H9 (cell line): ENCODE results near the gene CASP14. TPM values are rescaled to one million over a fixed set of nuclear protein-coding genes. Genes with fewer than 3 reads are reported as not detected.

ENCODE experiments used
- DNase-seq: peaks from one replicate; pipeline ENCODE4 v3.0.0-alpha.2; 2017
- H2AFZ ChIP-seq: one replicate; pipeline ENCODE4 v1.6.1; 2013; ENCODE audit warnings: mild to moderate bottlenecking, low read length, control low read depth, moderate library complexity
- H2AK5ac ChIP-seq: 2 replicates; pipeline ENCODE4 v1.6.1; 2013; ENCODE audit warnings: low read length, control low read depth, mixed read lengths; ENCODE audit not compliant: insufficient read length
- H2BK120ac ChIP-seq: one replicate; pipeline ENCODE4 v1.6.1; 2013; ENCODE audit warnings: low read depth, mild to moderate bottlenecking, low read length, control low read depth, inconsistent platforms; ENCODE audit not compliant: poor library complexity, severe bottlenecking
- H2BK12ac ChIP-seq: 2 replicates; pipeline ENCODE4 v1.6.1; 2013; ENCODE audit warnings: low read length, control low read depth, mixed read lengths, low read depth; ENCODE audit not compliant: insufficient read length
- H2BK15ac ChIP-seq: 2 replicates; pipeline ENCODE4 v1.6.1; 2013; ENCODE audit warnings: low read depth, low read length, control low read depth
- H2BK20ac ChIP-seq: one replicate; pipeline ENCODE4 v1.6.1; 2013; ENCODE audit warnings: low read depth, mild to moderate bottlenecking, low read length, control low read depth, inconsistent platforms; ENCODE audit not compliant: poor library complexity, severe bottlenecking
- H2BK5ac ChIP-seq: 2 replicates; pipeline ENCODE4 v1.6.1; 2013; ENCODE audit warnings: low read length, control low read depth, mixed read lengths; ENCODE audit not compliant: insufficient read length
- H3K14ac ChIP-seq: 2 replicates; pipeline ENCODE4 v1.6.1; 2013; ENCODE audit warnings: low read length, control low read depth; ENCODE audit not compliant: insufficient read depth
- H3K18ac ChIP-seq: 2 replicates; pipeline ENCODE4 v1.6.1; 2013; ENCODE audit warnings: low read depth, mild to moderate bottlenecking, mixed read lengths, low read length, control low read depth; ENCODE audit not compliant: insufficient read length
- H3K23ac ChIP-seq: 2 replicates; pipeline ENCODE4 v1.6.1; 2013; ENCODE audit warnings: low read length, control low read depth, mixed read lengths, low read depth; ENCODE audit not compliant: insufficient read length
- H3K23me2 ChIP-seq: 2 replicates; pipeline ENCODE4 v1.6.1; 2013; ENCODE audit warnings: low read depth, mild to moderate bottlenecking, mixed read lengths, low read length, control low read depth; ENCODE audit not compliant: insufficient read length, poor library complexity, severe bottlenecking
- H3K27ac ChIP-seq: 2 replicates; pipeline ENCODE4 v1.5.1; 2013; ENCODE audit warnings: low read length, control low read depth, mixed read lengths, low read depth; ENCODE audit not compliant: insufficient read length
- H3K27me3 ChIP-seq: 2 replicates; pipeline ENCODE4 v1.6.1; 2013; ENCODE audit warnings: low read length, control low read depth, inconsistent platforms; ENCODE audit not compliant: insufficient read depth
- H3K4ac ChIP-seq: 2 replicates; pipeline ENCODE4 v1.6.1; 2013; ENCODE audit warnings: low read depth, mild to moderate bottlenecking, control low read depth, inconsistent platforms, low read length, moderate library complexity
- H3K4me1 ChIP-seq: 2 replicates; pipeline ENCODE4 v1.6.1; 2013; ENCODE audit warnings: low read length, control low read depth, inconsistent platforms; ENCODE audit not compliant: insufficient read depth
- H3K4me2 ChIP-seq: 2 replicates; pipeline ENCODE4 v1.6.1; 2013; ENCODE audit warnings: low read length, control low read depth, mixed read lengths; ENCODE audit not compliant: insufficient read length, insufficient read depth
- H3K56ac ChIP-seq: 2 replicates; pipeline ENCODE4 v1.6.1; 2013; ENCODE audit warnings: low read depth, mild to moderate bottlenecking, mixed read lengths, low read length, control low read depth; ENCODE audit not compliant: insufficient read length
- H3K79me1 ChIP-seq: 2 replicates; pipeline ENCODE4 v1.6.1; 2013; ENCODE audit warnings: low read depth, mild to moderate bottlenecking, moderate library complexity, low read length, control low read depth, inconsistent platforms; ENCODE audit not compliant: insufficient read depth, poor library complexity, severe bottlenecking
- H3K79me2 ChIP-seq: 2 replicates; pipeline ENCODE4 v1.6.1; 2013; ENCODE audit warnings: low read length, control low read depth, inconsistent platforms; ENCODE audit not compliant: insufficient read depth
- H3K9ac ChIP-seq: 2 replicates; pipeline ENCODE4 v1.6.1; 2013; ENCODE audit warnings: low read length, control low read depth, mixed read lengths; ENCODE audit not compliant: insufficient read length; ENCODE audit errors: extremely low read depth
- H3K9me3 ChIP-seq: one replicate; pipeline ENCODE4 v1.6.1; 2013; ENCODE audit warnings: low read depth, low read length, inconsistent platforms; ENCODE audit not compliant: control insufficient read depth
- H3T11ph ChIP-seq: one replicate; pipeline ENCODE4 v1.6.1; 2013; ENCODE audit warnings: mild to moderate bottlenecking, low read length, control low read depth, inconsistent platforms
- H4K20me1 ChIP-seq: one replicate; pipeline ENCODE4 v1.6.1; 2013; ENCODE audit not compliant: control insufficient read depth, insufficient read length, insufficient read depth
- H4K5ac ChIP-seq: 2 replicates; pipeline ENCODE4 v1.6.1; 2013; ENCODE audit warnings: low read depth, mild to moderate bottlenecking, mixed read lengths, low read length, control low read depth; ENCODE audit not compliant: insufficient read length
- H4K8ac ChIP-seq: replicated peaks from 2 replicates; pipeline ENCODE4 v1.6.1; 2013; ENCODE audit warnings: low read length, control low read depth, mixed read lengths, low read depth; ENCODE audit not compliant: insufficient read length
- H4K91ac ChIP-seq: 2 replicates; pipeline ENCODE4 v1.6.1; 2013; ENCODE audit warnings: low read depth, mild to moderate bottlenecking, moderate library complexity, mixed read lengths, low read length, control low read depth; ENCODE audit not compliant: insufficient read length
- H3K27ac Mint-ChIP-seq, 3 experiments: 2 replicates in 2 of 3; 3 replicates in 1 of 3; pipeline ENCODE4 v1.8.0; 2020 to 2021; ENCODE audit warnings: mixed read lengths in 3 of 3, mild to moderate bottlenecking in 1 of 3, moderate library complexity in 1 of 3
- H3K27me3 Mint-ChIP-seq: 2 replicates; pipeline ENCODE4 v1.8.0; 2021; ENCODE audit warnings: low read depth, mild to moderate bottlenecking, moderate library complexity, mixed read lengths
- H3K36me3 Mint-ChIP-seq, 3 experiments: 2 replicates in 2 of 3; 3 replicates in 1 of 3; pipeline ENCODE4 v1.8.0; 2020 to 2021; ENCODE audit warnings: low read depth in 3 of 3, mixed read lengths in 3 of 3; ENCODE audit not compliant: insufficient read depth in 1 of 3
- H3K4me1 Mint-ChIP-seq, 2 experiments: 2 replicates each; pipeline ENCODE4 v1.8.0; 2020; ENCODE audit warnings: mixed read lengths in 2 of 2
- H3K4me3 Mint-ChIP-seq, 2 experiments: 2 replicates in 1 of 2; 3 replicates in 1 of 2; pipeline ENCODE4 v1.8.0; 2020 to 2021; ENCODE audit warnings: mild to moderate bottlenecking in 2 of 2, mixed read lengths in 2 of 2, moderate library complexity in 1 of 2
- H3K9me3 Mint-ChIP-seq, 2 experiments: 2 replicates in 1 of 2; 3 replicates in 1 of 2; pipeline ENCODE4 v1.8.0; 2020; ENCODE audit warnings: mild to moderate bottlenecking in 2 of 2, mixed read lengths in 2 of 2, moderate library complexity in 1 of 2
- WGBS: extraction: QIAGEN DNeasy Blood & Tissue Kit; methylation state at CpG from one replicate; pipeline ENCODE4 v1.1.7; 2013; ENCODE audit warnings: missing lambda C conversion rate, low lambda C conversion rate, mixed read lengths; ENCODE audit not compliant: insufficient read length; ENCODE audit errors: extremely low coverage; 5-methylcytosine and 5-hydroxymethylcytosine counted together
- total RNA-seq: library from RNA; stranded (reverse); gene quantifications from 2 replicates; pipeline ENCODE4 v1.2.1, GENCODE V29; 2021
- TF ChIP-seq, protein P1 (sequence below): fragments of 200-600 bp; sonication (generic); conservative IDR thresholded peaks from 3 replicates; pipeline ENCODE4 v1.8.0; 2021; ENCODE audit warnings: antibody characterized with exemption, mild to moderate bottlenecking

The CASP14 gene
- total RNA-seq, 1 experiment from 2014 or later = not detected

- TF ChIP-seq, protein P1, sequence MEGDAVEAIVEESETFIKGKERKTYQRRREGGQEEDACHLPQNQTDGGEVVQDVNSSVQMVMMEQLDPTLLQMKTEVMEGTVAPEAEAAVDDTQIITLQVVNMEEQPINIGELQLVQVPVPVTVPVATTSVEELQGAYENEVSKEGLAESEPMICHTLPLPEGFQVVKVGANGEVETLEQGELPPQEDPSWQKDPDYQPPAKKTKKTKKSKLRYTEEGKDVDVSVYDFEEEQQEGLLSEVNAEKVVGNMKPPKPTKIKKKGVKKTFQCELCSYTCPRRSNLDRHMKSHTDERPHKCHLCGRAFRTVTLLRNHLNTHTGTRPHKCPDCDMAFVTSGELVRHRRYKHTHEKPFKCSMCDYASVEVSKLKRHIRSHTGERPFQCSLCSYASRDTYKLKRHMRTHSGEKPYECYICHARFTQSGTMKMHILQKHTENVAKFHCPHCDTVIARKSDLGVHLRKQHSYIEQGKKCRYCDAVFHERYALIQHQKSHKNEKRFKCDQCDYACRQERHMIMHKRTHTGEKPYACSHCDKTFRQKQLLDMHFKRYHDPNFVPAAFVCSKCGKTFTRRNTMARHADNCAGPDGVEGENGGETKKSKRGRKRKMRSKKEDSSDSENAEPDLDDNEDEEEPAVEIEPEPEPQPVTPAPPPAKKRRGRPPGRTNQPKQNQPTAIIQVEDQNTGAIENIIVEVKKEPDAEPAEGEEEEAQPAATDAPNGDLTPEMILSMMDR = no peak
- WGBS = no CpG with 5 or more reads among the region's 3 CpGs
- no peak overlapping the region for H2AFZ ChIP-seq
Measured at GRCh38 chr19:15105044-15105443, 55.8 kb downstream of the CASP14 start.

More at GRCh38 chr19:15105044-15105443, 55.8 kb downstream of the CASP14 start:
- Histone ChIP-seq H3K14ac (no peak overlapping the region), H3K4me1 (no peaks in the 10 kb centered on the region; the same call in 1 of the 2 replicates), H3T11ph (no peak overlapping the region), H3K27me3 (no peaks in the 10 kb centered on the region), H3K79me1 (no peaks in the 10 kb centered on the region), H3K9ac (no peak overlapping the region), H3K23me2 (peaks cover 10% of the 10 kb centered on the region), H3K18ac (no peak overlapping the region), H3K4me2 (no peak overlapping the region), H3K23ac (no peak overlapping the region), H2AK5ac (no peak overlapping the region), H3K27ac (no peak overlapping the region), H3K9me3 (no peaks in the 10 kb centered on the region), H4K8ac (no peak overlapping the region), H4K20me1 (no peaks in the 10 kb centered on the region), H2BK12ac (no peak overlapping the region), H4K5ac (no peak overlapping the region), H3K4ac (no peak overlapping the region), H2BK120ac (no peak overlapping the region), H4K91ac (no peak overlapping the region), H3K79me2 (no peaks in the 10 kb centered on the region), H2BK20ac (no peak overlapping the region), H2BK5ac (no peak overlapping the region), H3K56ac (no peak overlapping the region), H2BK15ac (no peak overlapping the region)
- Mint-ChIP-seq H3K27me3 (peaks cover 1% of the 10 kb centered on the region; the same call in 1 of the 2 replicates), H3K4me3 (no peak overlapping the region; a peak in 1 of 5 replicates), H3K27ac (no peak overlapping the region), H3K36me3 (peaks cover 7 to 13% (median 13%) of the 10 kb centered on the region in 3 experiments; a peak in 5 of 7 replicates), H3K4me1 (peaks cover 15 to 17% of the 10 kb centered on the region in 2 experiments), H3K9me3 (peaks cover 22 to 28% of the 10 kb centered on the region in 2 experiments)
- no peak for DNase-seq
